ENCODE data around the gene TAC4. TPM values are rescaled to one million over a fixed set of nuclear protein-coding genes. Genes with fewer than 3 reads are reported as not detected.

The TAC4 gene
- total and polyA plus RNA-seq, 2 experiments from 2014 or later, result not detected

GRCh38 chr17:49890852-49891251, 43.0 kb upstream of the TAC4 start:
- H3K27me3 Mint-ChIP-seq (ENCODE audit: insufficient read depth, low read depth, poor library complexity), result peaks cover 32% of the 10 kb centered on the region
- DNase-seq (ENCODE audit: low spot score) (peak; percentile 40), ATAC-seq (peak; percentile 43)
- Histone ChIP-seq H3K4me2 (peak overlapping the region; percentile 74), H3K27me3 (ENCODE audit: insufficient read depth) (peaks cover 47% of the 10 kb centered on the region), H3F3A (replicated peaks; ENCODE audit: low read depth) (no peaks in the 10 kb centered on the region), H3K4me1 (ENCODE audit: insufficient read depth) (peaks cover 17% of the 10 kb centered on the region), H3K27ac (ENCODE audit: low read depth) (no peak overlapping the region), H3K36me3 (ENCODE audit: insufficient read depth) (no peaks in the 10 kb centered on the region), H3K9me2 (ENCODE audit: insufficient read depth) (no peaks in the 10 kb centered on the region), H4K20me1 (replicated peaks; ENCODE audit: insufficient read depth) (no peaks in the 10 kb centered on the region), H2AFZ (peak overlapping the region; percentile 74), H3K79me2 (replicated peaks; ENCODE audit: insufficient read depth) (no peaks in the 10 kb centered on the region), H3K4me3 (peak overlapping the region; percentile 57)
- H3K4me3 Mint-ChIP-seq, result peak overlapping the region; percentile 57; the same call in 2 of the 3 replicates
- no peaks in the 10 kb centered on the region for H3K36me3 Mint-ChIP-seq (ENCODE audit: low read depth)
- TF ChIP-seq ZNF331 (CRISPR knock-in tag; IDR thresholded peaks at IDR 0.05; ENCODE audit: low read depth), result no peak
- TF ChIP-seq ZNF114 (CRISPR knock-in tag; IDR thresholded peaks at IDR 0.05), result no peak
- TF ChIP-seq, protein P1, sequence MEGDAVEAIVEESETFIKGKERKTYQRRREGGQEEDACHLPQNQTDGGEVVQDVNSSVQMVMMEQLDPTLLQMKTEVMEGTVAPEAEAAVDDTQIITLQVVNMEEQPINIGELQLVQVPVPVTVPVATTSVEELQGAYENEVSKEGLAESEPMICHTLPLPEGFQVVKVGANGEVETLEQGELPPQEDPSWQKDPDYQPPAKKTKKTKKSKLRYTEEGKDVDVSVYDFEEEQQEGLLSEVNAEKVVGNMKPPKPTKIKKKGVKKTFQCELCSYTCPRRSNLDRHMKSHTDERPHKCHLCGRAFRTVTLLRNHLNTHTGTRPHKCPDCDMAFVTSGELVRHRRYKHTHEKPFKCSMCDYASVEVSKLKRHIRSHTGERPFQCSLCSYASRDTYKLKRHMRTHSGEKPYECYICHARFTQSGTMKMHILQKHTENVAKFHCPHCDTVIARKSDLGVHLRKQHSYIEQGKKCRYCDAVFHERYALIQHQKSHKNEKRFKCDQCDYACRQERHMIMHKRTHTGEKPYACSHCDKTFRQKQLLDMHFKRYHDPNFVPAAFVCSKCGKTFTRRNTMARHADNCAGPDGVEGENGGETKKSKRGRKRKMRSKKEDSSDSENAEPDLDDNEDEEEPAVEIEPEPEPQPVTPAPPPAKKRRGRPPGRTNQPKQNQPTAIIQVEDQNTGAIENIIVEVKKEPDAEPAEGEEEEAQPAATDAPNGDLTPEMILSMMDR (conservative IDR thresholded peaks at IDR 0.05; ENCODE audit: low read depth in 2 of 2), result no peak
- TF ChIP-seq EZH2phosphoT487 (IDR thresholded peaks at IDR 0.05; ENCODE audit: unreplicated experiment), result no peak
- TF ChIP-seq POLR2AphosphoS5 (IDR thresholded peaks at IDR 0.05; ENCODE audit: low read depth), result no peak
- no peak for TF ChIP-seq NANOG (IDR thresholded peaks at IDR 0.05; ENCODE audit: borderline replicate concordance)
- no peak for TF ChIP-seq REST (IDR thresholded peaks at IDR 0.05; ENCODE audit: unreplicated experiment)
- TF ChIP-seq CREB1 (CRISPR knock-in tag; IDR thresholded peaks at IDR 0.05; ENCODE audit: low read depth), result no peak
- no peak for TF ChIP-seq STAT1 (IDR thresholded peaks at IDR 0.05; ENCODE audit: unreplicated experiment)
- no peak for TF ChIP-seq EZH2 (IDR thresholded peaks at IDR 0.05; ENCODE audit: low read depth, unreplicated experiment)
- TF ChIP-seq, protein P2, sequence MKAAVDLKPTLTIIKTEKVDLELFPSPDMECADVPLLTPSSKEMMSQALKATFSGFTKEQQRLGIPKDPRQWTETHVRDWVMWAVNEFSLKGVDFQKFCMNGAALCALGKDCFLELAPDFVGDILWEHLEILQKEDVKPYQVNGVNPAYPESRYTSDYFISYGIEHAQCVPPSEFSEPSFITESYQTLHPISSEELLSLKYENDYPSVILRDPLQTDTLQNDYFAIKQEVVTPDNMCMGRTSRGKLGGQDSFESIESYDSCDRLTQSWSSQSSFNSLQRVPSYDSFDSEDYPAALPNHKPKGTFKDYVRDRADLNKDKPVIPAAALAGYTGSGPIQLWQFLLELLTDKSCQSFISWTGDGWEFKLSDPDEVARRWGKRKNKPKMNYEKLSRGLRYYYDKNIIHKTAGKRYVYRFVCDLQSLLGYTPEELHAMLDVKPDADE (IDR thresholded peaks at IDR 0.05), result no peak
- TF ChIP-seq ZNF462 (CRISPR knock-in tag; IDR thresholded peaks at IDR 0.05), result no peak
- TF ChIP-seq JUNB (IDR thresholded peaks at IDR 0.05; ENCODE audit: unreplicated experiment), result no peak
- no peaks in the 10 kb centered on the region for H3K9me3 Mint-ChIP-seq
- peaks cover 33% of the 10 kb centered on the region for H3K4me1 Mint-ChIP-seq
- no peak overlapping the region for H3K27ac Mint-ChIP-seq
